BJ (cell line): Measurements from ENCODE around the gene GLT8D2. TPM values are rescaled to one million over a fixed set of nuclear protein-coding genes. Genes with fewer than 3 reads are reported as not detected.
A peak's percentile ranks its signal among the peaks of the same experiment; 100 is the strongest.

Experiments used
- CTCF ChIA-PET: fragments of 350-600 bp; formaldehyde crosslinking; extraction: SDS; loops from one replicate; lab custom pipeline; 2021; ENCODE audit warnings: antibody characterized with exemption, inconsistent platforms; lab: Yijun Ruan, JAX
- POLR2A ChIA-PET: fragments of 300-600 bp; sonication (Branson Sonifier 250); formaldehyde crosslinking; extraction: SDS; loops from one replicate; lab custom pipeline; 2021; ENCODE audit warnings: antibody characterized with exemption; lab: Charles Lee
- DNase-seq: peaks from one replicate; pipeline ENCODE4 v3.0.0-alpha.2; 2011; ENCODE audit warnings: low read depth
- H3K27me3 ChIP-seq: 2 replicates; pipeline ENCODE4 v1.6.0; 2011; ENCODE audit warnings: low read length; ENCODE audit not compliant: control insufficient read depth, insufficient read depth
- H3K36me3 ChIP-seq: 2 replicates; pipeline ENCODE4 v1.5.1; 2011; ENCODE audit warnings: low read length; ENCODE audit not compliant: control insufficient read depth, insufficient read depth
- H3K4me3 ChIP-seq: 2 replicates; pipeline ENCODE4 v1.5.1; 2011; ENCODE audit warnings: low read depth, mild to moderate bottlenecking, control low read depth, low read length
- CTCF ChIP-seq: IDR thresholded peaks from 2 replicates; pipeline ENCODE4 v1.5.1; 2011; ENCODE audit warnings: low read depth, mild to moderate bottlenecking, control low read depth, inconsistent platforms, low read length, moderate library complexity; ENCODE audit not compliant: insufficient read depth
- polyA plus RNA-seq: library from polyadenylated mRNA; depleted of rRNA; stranded (reverse); fragments of >200 nt; gene quantifications from 2 replicates; pipeline ENCODE4 v1.2.3, GENCODE V29; 2011

Gene GLT8D2
- polyA plus RNA-seq, 1 experiment, result 67.6 TPM

- H3K4me3 ChIP-seq, result no peak overlapping the region
- H3K27me3 ChIP-seq, result no peaks in the 10 kb centered on the region
- peaks cover 4% of the 10 kb centered on the region for H3K36me3 ChIP-seq
- POLR2A ChIA-PET, result no interaction called here
- TF ChIP-seq CTCF, result no peak
- DNase-seq, result no peak
- CTCF ChIA-PET, result no interaction called here
These were observed 76.1 kb downstream of the GLT8D2 start for GRCh38 chr12:103973909-103974308.

GRCh38 chr12:103969391-103969790 lies 80.6 kb downstream of the GLT8D2 start:
- H3K4me3 ChIP-seq, result no peak overlapping the region
- ChIA-PET POLR2A (interaction anchor here (0.6 kb wide), 1 partner anchor 76 kb away, joined by 9 read pairs; no protein-coding TSS in a partner anchor), CTCF (no interaction called here)
- H3K27me3 ChIP-seq, result no peaks in the 10 kb centered on the region
- no peak for DNase-seq
- no peak for TF ChIP-seq CTCF
- no peaks in the 10 kb centered on the region for H3K36me3 ChIP-seq

- DNase-seq, result no peak
- POLR2A ChIA-PET, result no interaction called here
These were observed 83.3 kb downstream of the GLT8D2 start for GRCh38 chr12:103966736-103967135.

GRCh38 chr12:103965590-103966504 lies 84.1 kb downstream of the GLT8D2 start, which contains the start of gene TDG:
Gene TDG, plus strand, starts transcription at chr12:103965872. Its CDS starts 166 bp downstream, at chr12:103966038.
- no peaks in the 10 kb centered on the region for H3K36me3 ChIP-seq
- no peaks in the 10 kb centered on the region for H3K27me3 ChIP-seq
- DNase-seq, result peak; percentile 90
- CTCF ChIA-PET, result interaction anchor here (0.6 to 2.9 kb wide), 8 partner anchors 9 to 145 kb away, joined by 3 to 14 read pairs (median 4); a partner anchor contains a TSS
- H3K4me3 ChIP-seq, result peak within 1 kb of the TSS; percentile 83
- POLR2A ChIA-PET, result interaction anchor here (0.6 to 1.1 kb wide), 4 partner anchors 36 to 156 kb away, joined by 3 to 5 read pairs (median 3); partner anchors contain the start of gene HSP90B1
- 0 out of 2 replicates have a peak, but pooled peaks have one; percentile 20 for TF ChIP-seq CTCF

More at GRCh38 chr12:103966736-103967135, 83.3 kb downstream of the GLT8D2 start:
- Histone ChIP-seq H3K4me3 (peak overlapping the region; percentile 83), H3K27me3 (no peaks in the 10 kb centered on the region), H3K36me3 (no peaks in the 10 kb centered on the region)
- CTCF ChIA-PET, result interaction anchor here (1.1 to 2.9 kb wide), 2 partner anchors 13 to 142 kb away, joined by 3 to 14 read pairs; no protein-coding TSS in a partner anchor
- TF ChIP-seq CTCF, result no peak

GRCh38 chr12:103965255-103965589 lies 84.8 kb downstream of the GLT8D2 start:
- Histone ChIP-seq H3K4me3 (peak overlapping the region; percentile 83), H3K36me3 (no peaks in the 10 kb centered on the region), H3K27me3 (no peaks in the 10 kb centered on the region)
- ChIA-PET POLR2A (interaction anchor here (0.9 to 1.1 kb wide), 2 partner anchors 35 to 144 kb away, joined by 3 read pairs; partner anchors contain the start of gene HSP90B1), CTCF (interaction anchor here (0.6 to 2.9 kb wide), 7 partner anchors 9 to 145 kb away, joined by 3 to 14 read pairs (median 4); a partner anchor contains a TSS)
- no peak for DNase-seq
- TF ChIP-seq CTCF, result no peak
